NCI-H2029 (cell line): Measurements from ENCODE around the gene KCNJ11.

ENCODE experiments used
- DNase-seq: peaks from one replicate; lab custom pipeline; 2025; lab: John Stamatoyannopoulos, UW

The KCNJ11 gene

DNA sequence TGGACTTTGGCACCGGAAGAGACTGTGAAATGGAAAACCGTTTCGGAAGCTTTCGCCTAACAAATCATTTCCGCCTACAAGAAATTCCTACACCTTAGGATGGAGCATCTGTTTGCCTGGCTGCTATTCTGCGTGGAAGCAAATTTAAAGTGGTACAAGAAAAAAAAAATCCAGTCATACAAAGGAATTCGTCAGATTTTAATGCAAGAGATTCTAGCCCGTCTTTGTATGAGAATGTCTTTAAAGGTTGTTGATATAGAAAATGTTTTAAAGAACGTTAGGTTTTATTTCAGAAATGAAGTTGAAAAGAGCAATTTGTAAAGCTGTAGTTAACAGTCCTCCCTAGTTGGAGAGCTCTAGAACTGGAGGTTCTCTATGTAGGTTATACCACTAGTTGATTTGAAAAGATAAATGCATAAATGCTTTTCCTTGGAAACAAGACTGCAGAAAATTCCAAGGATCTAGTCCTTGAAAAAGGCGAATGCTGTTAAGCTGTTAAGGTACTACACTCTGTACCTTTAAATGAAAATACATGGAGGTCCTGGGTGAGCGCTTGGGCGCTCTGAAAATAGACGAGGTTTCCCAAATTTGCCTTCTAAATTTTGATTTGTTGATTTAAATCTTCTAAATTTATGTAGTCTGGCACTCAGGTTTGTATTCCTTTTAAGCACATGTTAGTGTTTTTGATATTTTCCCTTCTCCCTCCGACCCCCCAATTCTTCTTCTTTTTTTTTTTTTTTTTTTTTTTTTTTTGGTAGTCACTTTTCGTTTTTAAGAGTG is 34.4 kb downstream of the KCNJ11 start:
- DNase-seq = no peak

DNA sequence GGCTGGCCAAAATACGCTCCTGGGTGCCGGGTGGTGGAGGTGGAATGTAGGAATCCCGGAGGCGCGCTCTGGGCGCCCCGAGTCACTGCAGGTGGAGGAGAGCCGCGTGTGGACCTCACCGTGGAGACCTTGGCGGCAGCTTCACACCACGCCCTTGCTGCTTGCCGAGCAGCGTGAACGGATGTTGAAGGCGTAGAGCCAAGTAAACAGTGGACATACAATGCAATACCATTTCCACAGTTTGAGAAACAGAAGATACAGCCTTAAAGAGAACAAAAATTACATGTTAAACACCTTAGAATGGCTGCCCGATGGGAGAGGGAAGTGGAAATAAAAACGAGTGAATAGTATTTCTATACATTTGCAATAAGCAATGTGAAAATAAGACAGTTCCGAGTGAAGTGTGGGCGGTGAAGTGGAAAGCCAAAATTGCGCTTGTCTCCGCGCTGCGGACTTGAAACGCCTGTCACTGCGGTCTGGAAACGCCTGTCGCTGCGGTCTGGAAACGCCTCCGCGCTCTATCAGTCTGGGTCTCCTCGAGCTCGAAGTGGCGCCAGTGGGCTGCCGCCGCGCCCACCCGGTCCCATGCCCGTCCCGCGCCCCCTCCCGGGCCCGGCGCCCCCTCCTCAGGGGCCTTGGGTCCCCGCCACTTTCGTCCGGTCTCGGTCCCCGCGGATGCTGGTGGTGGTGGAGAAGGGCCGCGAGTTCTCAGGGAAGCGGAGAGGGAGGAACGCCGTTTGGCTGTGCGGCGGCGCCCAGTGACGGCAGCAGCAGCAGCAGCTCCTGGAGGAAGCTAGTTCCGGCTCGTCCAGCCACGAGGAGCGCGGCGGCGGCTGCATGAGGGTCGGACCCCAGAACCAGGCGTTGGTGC is 35.3 kb downstream of the KCNJ11 start:
- peak; percentile 60 for DNase-seq

DNA sequence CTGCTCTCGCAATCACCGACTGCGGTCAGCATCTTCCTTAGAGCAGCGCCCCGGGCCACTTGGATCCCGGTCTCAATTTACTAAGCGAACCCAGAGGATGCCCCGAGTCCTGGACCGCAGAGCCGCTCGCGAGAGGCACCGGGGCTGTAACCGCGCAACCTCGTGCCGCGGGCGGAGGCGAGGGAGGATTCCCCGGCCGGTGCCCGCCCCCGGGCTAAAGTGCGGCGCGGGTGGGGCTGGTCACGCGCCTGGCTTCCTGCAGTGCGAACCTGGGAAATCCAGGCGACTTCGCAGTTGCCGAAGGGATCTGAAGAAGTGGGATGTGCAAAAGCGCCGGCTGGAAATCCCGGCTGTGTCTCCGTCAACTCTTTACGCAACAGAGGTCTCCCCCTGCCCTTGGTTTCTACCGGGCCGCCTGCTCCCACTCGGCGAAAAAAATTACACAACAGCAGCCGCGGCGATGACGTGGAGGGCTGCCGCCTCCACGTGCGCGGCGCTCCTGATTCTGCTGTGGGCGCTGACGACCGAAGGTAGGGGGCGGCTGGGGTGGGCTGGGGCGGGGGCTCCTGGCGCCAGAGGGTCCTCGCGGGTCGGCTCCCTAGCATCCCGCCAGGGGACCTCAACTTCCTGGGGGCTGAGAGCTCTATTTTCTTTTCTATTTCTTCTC is 36.8 kb downstream of the KCNJ11 start, which contains the start of gene NCR3LG1:
NCR3LG1 (plus strand) TSS at position 291 of the 667 bp plus-strand sequence; CDS start at position 461, 170 bp downstream.
- DNase-seq = peak; percentile 37

DNA sequence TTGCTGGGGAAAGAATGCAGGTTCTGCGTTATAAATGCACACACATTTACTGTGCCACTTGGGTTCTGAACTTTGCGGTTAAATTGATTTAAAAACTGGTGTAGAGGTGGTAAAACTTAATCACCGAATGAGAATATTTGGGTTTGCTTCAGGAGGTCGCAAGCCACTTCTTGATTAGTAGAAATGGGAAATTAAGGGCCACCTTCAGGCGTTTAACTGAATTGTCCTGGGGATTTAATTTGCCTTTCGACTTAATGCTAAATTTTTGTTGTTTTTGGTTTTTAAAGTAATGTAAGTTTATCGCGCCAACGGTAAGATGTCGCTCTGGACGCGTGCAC is 37.3 kb downstream of the KCNJ11 start:
- DNase-seq = no peak

DNA sequence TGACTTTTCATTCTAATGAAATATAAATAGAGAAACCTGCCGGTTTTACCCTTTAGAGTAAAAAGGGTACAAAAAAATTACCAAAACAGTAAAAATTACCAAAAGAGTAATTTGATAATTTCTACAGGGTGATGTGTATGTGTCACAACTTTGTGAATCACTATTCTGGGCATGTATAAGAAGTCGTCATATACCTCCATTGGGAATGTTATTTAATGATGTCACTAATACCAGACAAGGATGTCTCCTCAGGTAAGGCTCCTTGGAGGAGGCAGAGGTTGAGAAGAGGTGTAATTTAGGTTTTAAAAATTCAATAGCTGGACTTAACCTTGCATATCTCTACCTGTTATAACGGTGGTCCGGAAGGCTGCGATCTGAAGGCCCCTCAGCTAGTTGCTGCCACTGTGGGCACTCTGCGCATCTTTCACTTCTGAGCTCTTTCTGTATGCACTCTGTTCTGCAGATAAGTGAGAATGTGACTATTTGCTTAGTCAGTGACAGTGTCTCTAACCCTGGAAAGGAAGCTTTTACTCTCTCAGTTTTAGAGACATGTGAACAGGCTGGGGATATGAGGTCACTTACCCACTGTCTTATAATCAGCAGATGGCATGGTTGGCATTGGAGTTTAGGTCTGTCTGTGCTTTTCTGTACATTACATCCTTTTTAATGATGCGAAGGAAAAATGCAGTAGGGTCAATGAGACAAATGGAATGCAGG is 37.8 kb downstream of the KCNJ11 start:
- DNase-seq = no peak

DNA sequence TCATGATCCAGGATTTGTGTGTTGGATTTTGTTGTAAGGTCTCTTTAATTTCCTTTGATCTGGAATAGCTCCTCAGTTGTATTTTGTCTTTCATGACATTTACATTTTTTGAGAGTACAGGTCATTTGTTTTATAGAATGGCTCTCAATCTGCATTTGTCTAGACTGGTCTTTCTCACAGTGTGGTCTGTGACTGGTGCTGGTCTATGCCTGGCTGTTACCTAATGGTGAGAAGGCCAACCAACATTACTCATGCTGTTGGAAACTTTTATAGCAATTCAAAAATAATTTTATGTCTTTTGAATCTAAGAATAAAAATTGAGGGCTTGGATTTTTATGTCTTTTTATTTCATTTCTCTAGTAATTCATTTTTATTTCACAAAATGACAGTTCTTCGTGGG is 40.8 kb downstream of the KCNJ11 start:
- DNase-seq = no peak

DNA sequence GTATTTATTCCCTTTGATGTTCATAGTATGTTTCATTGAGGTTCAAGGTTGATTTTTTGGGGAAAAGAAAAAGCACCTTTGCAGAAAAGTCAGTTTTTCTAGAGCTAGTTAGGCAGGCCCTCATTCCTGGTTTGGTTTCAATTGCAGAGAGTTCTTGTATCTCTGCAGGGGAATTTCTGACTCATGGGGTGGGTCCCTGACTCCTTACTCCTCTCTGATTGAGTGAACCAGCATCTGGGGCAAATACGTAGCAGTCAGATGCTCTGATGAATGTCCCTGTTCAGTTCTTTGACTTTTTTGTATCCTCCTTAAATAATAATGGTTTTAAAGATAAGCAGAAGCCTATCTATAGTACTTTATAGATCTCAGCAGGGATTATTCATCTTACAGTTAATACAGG is 44.6 kb downstream of the KCNJ11 start:
- DNase-seq = no peak

DNA sequence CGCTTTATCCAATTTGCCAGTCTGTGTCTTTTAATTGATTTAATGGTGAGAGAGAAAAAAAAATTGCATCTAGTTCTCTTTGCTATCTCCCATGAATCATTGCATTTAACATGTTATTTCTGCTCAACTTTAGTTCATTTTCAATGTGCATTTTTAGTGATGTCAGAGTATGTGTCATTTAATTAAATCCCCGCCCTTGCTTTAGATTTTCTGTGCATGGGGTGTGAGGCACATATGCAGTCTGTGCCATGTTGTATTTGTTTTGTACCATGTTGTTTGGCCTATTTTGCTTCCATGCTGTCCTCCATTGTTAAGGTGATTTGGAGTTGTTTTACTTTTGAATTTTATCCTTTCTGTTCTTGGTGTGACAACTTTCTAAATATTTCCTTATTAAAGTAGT is 45.2 kb downstream of the KCNJ11 start:
- no peak for DNase-seq
